H9 (cell line): ENCODE results near the gene DEDD2. TPM values are rescaled to one million over a fixed set of nuclear protein-coding genes. Genes with fewer than 3 reads are reported as not detected.

Experiments
- DNase-seq: peaks from one replicate; pipeline ENCODE4 v3.0.0-alpha.2; 2017
- H2AFZ ChIP-seq: one replicate; pipeline ENCODE4 v1.6.1; 2013; ENCODE audit warnings: mild to moderate bottlenecking, low read length, control low read depth, moderate library complexity
- H2AK5ac ChIP-seq: 2 replicates; pipeline ENCODE4 v1.6.1; 2013; ENCODE audit warnings: low read length, control low read depth, mixed read lengths; ENCODE audit not compliant: insufficient read length
- H2BK120ac ChIP-seq: one replicate; pipeline ENCODE4 v1.6.1; 2013; ENCODE audit warnings: low read depth, mild to moderate bottlenecking, low read length, control low read depth, inconsistent platforms; ENCODE audit not compliant: poor library complexity, severe bottlenecking
- H2BK12ac ChIP-seq: 2 replicates; pipeline ENCODE4 v1.6.1; 2013; ENCODE audit warnings: low read length, control low read depth, mixed read lengths, low read depth; ENCODE audit not compliant: insufficient read length
- H2BK15ac ChIP-seq: 2 replicates; pipeline ENCODE4 v1.6.1; 2013; ENCODE audit warnings: low read depth, low read length, control low read depth
- H2BK20ac ChIP-seq: one replicate; pipeline ENCODE4 v1.6.1; 2013; ENCODE audit warnings: low read depth, mild to moderate bottlenecking, low read length, control low read depth, inconsistent platforms; ENCODE audit not compliant: poor library complexity, severe bottlenecking
- H2BK5ac ChIP-seq: 2 replicates; pipeline ENCODE4 v1.6.1; 2013; ENCODE audit warnings: low read length, control low read depth, mixed read lengths; ENCODE audit not compliant: insufficient read length
- H3K14ac ChIP-seq: 2 replicates; pipeline ENCODE4 v1.6.1; 2013; ENCODE audit warnings: low read length, control low read depth; ENCODE audit not compliant: insufficient read depth
- H3K18ac ChIP-seq: 2 replicates; pipeline ENCODE4 v1.6.1; 2013; ENCODE audit warnings: low read depth, mild to moderate bottlenecking, mixed read lengths, low read length, control low read depth; ENCODE audit not compliant: insufficient read length
- H3K23ac ChIP-seq: 2 replicates; pipeline ENCODE4 v1.6.1; 2013; ENCODE audit warnings: low read length, control low read depth, mixed read lengths, low read depth; ENCODE audit not compliant: insufficient read length
- H3K23me2 ChIP-seq: 2 replicates; pipeline ENCODE4 v1.6.1; 2013; ENCODE audit warnings: low read depth, mild to moderate bottlenecking, mixed read lengths, low read length, control low read depth; ENCODE audit not compliant: insufficient read length, poor library complexity, severe bottlenecking
- H3K27ac ChIP-seq: 2 replicates; pipeline ENCODE4 v1.5.1; 2013; ENCODE audit warnings: low read length, control low read depth, mixed read lengths, low read depth; ENCODE audit not compliant: insufficient read length
- H3K27me3 ChIP-seq: 2 replicates; pipeline ENCODE4 v1.6.1; 2013; ENCODE audit warnings: low read length, control low read depth, inconsistent platforms; ENCODE audit not compliant: insufficient read depth
- H3K4ac ChIP-seq: 2 replicates; pipeline ENCODE4 v1.6.1; 2013; ENCODE audit warnings: low read depth, mild to moderate bottlenecking, control low read depth, inconsistent platforms, low read length, moderate library complexity
- H3K4me1 ChIP-seq: 2 replicates; pipeline ENCODE4 v1.6.1; 2013; ENCODE audit warnings: low read length, control low read depth, inconsistent platforms; ENCODE audit not compliant: insufficient read depth
- H3K4me2 ChIP-seq: 2 replicates; pipeline ENCODE4 v1.6.1; 2013; ENCODE audit warnings: low read length, control low read depth, mixed read lengths; ENCODE audit not compliant: insufficient read length, insufficient read depth
- H3K56ac ChIP-seq: 2 replicates; pipeline ENCODE4 v1.6.1; 2013; ENCODE audit warnings: low read depth, mild to moderate bottlenecking, mixed read lengths, low read length, control low read depth; ENCODE audit not compliant: insufficient read length
- H3K79me1 ChIP-seq: 2 replicates; pipeline ENCODE4 v1.6.1; 2013; ENCODE audit warnings: low read depth, mild to moderate bottlenecking, moderate library complexity, low read length, control low read depth, inconsistent platforms; ENCODE audit not compliant: insufficient read depth, poor library complexity, severe bottlenecking
- H3K79me2 ChIP-seq: 2 replicates; pipeline ENCODE4 v1.6.1; 2013; ENCODE audit warnings: low read length, control low read depth, inconsistent platforms; ENCODE audit not compliant: insufficient read depth
- H3K9ac ChIP-seq: 2 replicates; pipeline ENCODE4 v1.6.1; 2013; ENCODE audit warnings: low read length, control low read depth, mixed read lengths; ENCODE audit not compliant: insufficient read length; ENCODE audit errors: extremely low read depth
- H3K9me3 ChIP-seq: one replicate; pipeline ENCODE4 v1.6.1; 2013; ENCODE audit warnings: low read depth, low read length, inconsistent platforms; ENCODE audit not compliant: control insufficient read depth
- H3T11ph ChIP-seq: one replicate; pipeline ENCODE4 v1.6.1; 2013; ENCODE audit warnings: mild to moderate bottlenecking, low read length, control low read depth, inconsistent platforms
- H4K20me1 ChIP-seq: one replicate; pipeline ENCODE4 v1.6.1; 2013; ENCODE audit not compliant: control insufficient read depth, insufficient read length, insufficient read depth
- H4K5ac ChIP-seq: 2 replicates; pipeline ENCODE4 v1.6.1; 2013; ENCODE audit warnings: low read depth, mild to moderate bottlenecking, mixed read lengths, low read length, control low read depth; ENCODE audit not compliant: insufficient read length
- H4K8ac ChIP-seq: replicated peaks from 2 replicates; pipeline ENCODE4 v1.6.1; 2013; ENCODE audit warnings: low read length, control low read depth, mixed read lengths, low read depth; ENCODE audit not compliant: insufficient read length
- H4K91ac ChIP-seq: 2 replicates; pipeline ENCODE4 v1.6.1; 2013; ENCODE audit warnings: low read depth, mild to moderate bottlenecking, moderate library complexity, mixed read lengths, low read length, control low read depth; ENCODE audit not compliant: insufficient read length
- H3K27ac Mint-ChIP-seq, 3 experiments: 2 replicates in 2 of 3; 3 replicates in 1 of 3; pipeline ENCODE4 v1.8.0; 2020 to 2021; ENCODE audit warnings: mixed read lengths in 3 of 3, mild to moderate bottlenecking in 1 of 3, moderate library complexity in 1 of 3
- H3K27me3 Mint-ChIP-seq: 2 replicates; pipeline ENCODE4 v1.8.0; 2021; ENCODE audit warnings: low read depth, mild to moderate bottlenecking, moderate library complexity, mixed read lengths
- H3K36me3 Mint-ChIP-seq, 3 experiments: 2 replicates in 2 of 3; 3 replicates in 1 of 3; pipeline ENCODE4 v1.8.0; 2020 to 2021; ENCODE audit warnings: low read depth in 3 of 3, mixed read lengths in 3 of 3; ENCODE audit not compliant: insufficient read depth in 1 of 3
- H3K4me1 Mint-ChIP-seq, 2 experiments: 2 replicates each; pipeline ENCODE4 v1.8.0; 2020; ENCODE audit warnings: mixed read lengths in 2 of 2
- H3K4me3 Mint-ChIP-seq, 2 experiments: 2 replicates in 1 of 2; 3 replicates in 1 of 2; pipeline ENCODE4 v1.8.0; 2020 to 2021; ENCODE audit warnings: mild to moderate bottlenecking in 2 of 2, mixed read lengths in 2 of 2, moderate library complexity in 1 of 2
- H3K9me3 Mint-ChIP-seq, 2 experiments: 2 replicates in 1 of 2; 3 replicates in 1 of 2; pipeline ENCODE4 v1.8.0; 2020; ENCODE audit warnings: mild to moderate bottlenecking in 2 of 2, mixed read lengths in 2 of 2, moderate library complexity in 1 of 2
- CTCF ChIP-seq: fragments of 200-600 bp; sonication (generic); conservative IDR thresholded peaks from 3 replicates; pipeline ENCODE4 v1.8.0; 2021; ENCODE audit warnings: antibody characterized with exemption, mild to moderate bottlenecking
- WGBS: extraction: QIAGEN DNeasy Blood & Tissue Kit; methylation state at CpG from one replicate; pipeline ENCODE4 v1.1.7; 2013; ENCODE audit warnings: missing lambda C conversion rate, low lambda C conversion rate, mixed read lengths; ENCODE audit not compliant: insufficient read length; ENCODE audit errors: extremely low coverage; 5-methylcytosine and 5-hydroxymethylcytosine counted together
- total RNA-seq: library from RNA; stranded (reverse); gene quantifications from 2 replicates; pipeline ENCODE4 v1.2.1, GENCODE V29; 2021

Gene DEDD2
- total RNA-seq, 1 experiment from 2014 or later, result 32.3 TPM

- Histone ChIP-seq H3K4ac (no peak overlapping the region), H3T11ph (no peak overlapping the region), H4K91ac (no peak overlapping the region), H2AFZ (no peak overlapping the region), H2AK5ac (no peak overlapping the region), H3K9ac (peak overlapping the region; percentile 28), H3K27ac (peak overlapping the region; percentile 10), H2BK120ac (no peak overlapping the region), H4K20me1 (no peaks in the 10 kb centered on the region), H4K8ac (no peak overlapping the region), H3K56ac (no peak overlapping the region), H2BK12ac (no peak overlapping the region), H2BK5ac (no peak overlapping the region), H4K5ac (no peak overlapping the region), H3K18ac (peak overlapping the region; percentile 76), H3K23me2 (peaks cover 4% of the 10 kb centered on the region), H3K27me3 (no peaks in the 10 kb centered on the region), H2BK15ac (no peak overlapping the region), H3K79me2 (no peaks in the 10 kb centered on the region; the same call in 1 of the 2 replicates), H3K14ac (no peak overlapping the region; the same call in 1 of the 2 replicates), H2BK20ac (no peak overlapping the region), H3K4me1 (no peaks in the 10 kb centered on the region; the same call in 1 of the 2 replicates), H3K4me2 (peak overlapping the region; percentile 96), H3K23ac (no peak overlapping the region), H3K79me1 (no peaks in the 10 kb centered on the region), H3K9me3 (no peaks in the 10 kb centered on the region)
- Mint-ChIP-seq H3K36me3 (peaks cover 1 to 26% (median 21%) of the 10 kb centered on the region in 3 experiments; a peak in 6 of 7 replicates), H3K27ac (peak overlapping the region; percentile 95 to 99 (median 99)), H3K27me3 (no peaks in the 10 kb centered on the region; the same call in 1 of the 2 replicates), H3K4me1 (peaks cover 29 to 35% of the 10 kb centered on the region in 2 experiments), H3K4me3 (peak overlapping the region; percentile 88 to 95), H3K9me3 (no peaks in the 10 kb centered on the region)
- WGBS, result no CpG with 5 or more reads among the region's 45 CpGs
- DNase-seq, result peak; percentile 97
- peak; percentile 68 for TF ChIP-seq CTCF
Measured at GRCh38 chr19:42244347-42245220, 27.1 kb upstream of the DEDD2 start.
